Mammary epithelial cell (primary cell): Measurements from ENCODE around the gene FRAS1.

Experiments used
- CTCF ChIP-seq, 2 donors: IDR thresholded peaks in 1 of 2; conservative IDR thresholded peaks in 1 of 2; 2 replicates each; pipeline ENCODE4 v1.5.1; 2011 to 2012; ENCODE audit warnings: inconsistent platforms in 2 of 2, low read length in 2 of 2, mild to moderate bottlenecking in 2 of 2, control low read depth in 1 of 2, low read depth in 1 of 2; ENCODE audit not compliant: insufficient read depth in 1 of 2; ENCODE audit errors: extremely low read depth in 1 of 2
- EZH2 ChIP-seq: IDR thresholded peaks from 2 replicates; pipeline ENCODE4 v1.6.1; 2012; ENCODE audit warnings: low read length, inconsistent platforms, borderline replicate concordance

- TF ChIP-seq CTCF (conservative IDR thresholded peaks at IDR 0.05 in 1 of 2, IDR thresholded peaks at IDR 0.05 in 1 of 2; ENCODE audit: extremely low read depth in 1 of 2, insufficient read depth in 1 of 2, low read depth in 1 of 2, low read length in 2 of 2) (no peak), EZH2 (no peak)
Measured at GRCh38 chr4:78362310-78362709, 305.2 kb downstream of the FRAS1 start.
